Prostate gland (tissue), 2 donors: ENCODE data around the gene DUSP15.

ENCODE experiments used
- CTCF ChIP-seq, 4 experiments: fragments of 200-600 bp in 2 of 4; fragments of 450-650 bp in 2 of 4; sonication (generic) in 2 of 4; IDR thresholded peaks; 1 replicate in 3 of 4; 2 replicates in 1 of 4; pipeline ENCODE4 v1.5.1; 2016 to 2019; ENCODE audit warnings: antibody characterized with exemption in 4 of 4, mild to moderate bottlenecking in 2 of 4, moderate library complexity in 2 of 4
- POLR2A ChIP-seq: fragments of 450-650 bp; IDR thresholded peaks from one replicate; pipeline ENCODE4 v1.6.1; 2016; ENCODE audit warnings: antibody characterized with exemption, mild to moderate bottlenecking
- POLR2AphosphoS5 ChIP-seq: sonication (generic); formaldehyde crosslinking; IDR thresholded peaks from one replicate; pipeline ENCODE4 v1.6.1; 2017; ENCODE audit warnings: antibody characterized with exemption

GRCh38 chr20:31843288-31843687 is 27.0 kb downstream of the DUSP15 start:
- TF ChIP-seq CTCF (IDR thresholded peaks at IDR 0.05): no peak
- TF ChIP-seq POLR2AphosphoS5: no peak
- TF ChIP-seq POLR2A: no peak
